HCT116 (cell line): ENCODE data around the gene SGCA. TPM values are rescaled to one million over a fixed set of nuclear protein-coding genes. Genes with fewer than 3 reads are reported as not detected.

Source experiments
- ATAC-seq: fragments of 200-7000 bp; cut with Tn5 transposase; 2 replicates; pipeline ENCODE4 v1.9.1; 2020; ENCODE audit warnings: mild to moderate bottlenecking, moderate library complexity
- BruUV-seq: library from RNA; stranded (reverse); fragments of 400-500 nt; replicated peaks from 2 replicates; lab custom pipeline; 2021; lab: Mats Ljungman, UMichigan
- CTCF ChIA-PET: fragments of 300-600 bp; sonication (Branson Sonifier 250); formaldehyde crosslinking; loops from one replicate; lab custom pipeline; 2021; ENCODE audit warnings: antibody characterized with exemption; lab: Charles Lee
- POLR2A ChIA-PET: fragments of 300-600, 350-600 bp; sonication (Branson Sonifier 250); formaldehyde crosslinking; loops from one replicate; lab custom pipeline; 2021; ENCODE audit warnings: antibody characterized with exemption; lab: Charles Lee
- RAD21 ChIA-PET, 2 experiments: fragments of 300-600 bp; sonication (Branson Sonifier 250); formaldehyde crosslinking; loops; one replicate each; lab custom pipeline; 2023; ENCODE audit warnings: low total read pairs in 2 of 2; ENCODE audit not compliant: uncharacterized antibody in 2 of 2, unreplicated experiment in 2 of 2, low non-redundant PET in 1 of 2; lab: Charles Lee
- DNase-seq: peaks from one replicate; pipeline ENCODE4 v3.0.0-alpha.2; 2010; ENCODE audit warnings: low read depth, low spot score
- H2AFZ ChIP-seq: fragments of 200-600 bp; shearing (Covaris generic), sonication (generic); 2 replicates; pipeline ENCODE4 v1.6.1; 2017; ENCODE audit warnings: low read depth, mixed run types, mixed read lengths, antibody characterized with exemption, low read length; ENCODE audit not compliant: poor library complexity, severe bottlenecking
- H3K27ac ChIP-seq: 2 replicates; pipeline ENCODE4 v1.5.1; 2012; ENCODE audit warnings: low read depth, low read length
- H3K27me3 ChIP-seq: fragments of 200-600 bp; sonication (generic); 2 replicates; pipeline ENCODE4 v1.6.1; 2016; ENCODE audit warnings: mixed run types, low read length, mixed read lengths; ENCODE audit not compliant: insufficient read depth
- H3K36me3 ChIP-seq, 2 experiments: fragments of 200-500 bp in 1 of 2; fragments of 200-600 bp in 1 of 2; sonication (Bioruptor generic) in 1 of 2; sonication (generic) in 1 of 2; 2 replicates each; pipeline versions ENCODE4 v1.5.1 to v1.6.1; 2014 to 2016; ENCODE audit warnings: low read length in 2 of 2, inconsistent platforms in 1 of 2, mixed read lengths in 1 of 2, mixed run types in 1 of 2; ENCODE audit not compliant: insufficient read depth in 2 of 2, control insufficient read depth in 1 of 2
- H3K4me1 ChIP-seq, 2 experiments: fragments of 200-600 bp in 1 of 2; sonication (generic) in 1 of 2; 2 replicates each; pipeline versions ENCODE4 v1.5.1 to v1.6.1; 2012 to 2017; ENCODE audit warnings: low read length in 2 of 2, inconsistent platforms in 1 of 2, mild to moderate bottlenecking in 1 of 2, mixed read lengths in 1 of 2, mixed run types in 1 of 2, moderate library complexity in 1 of 2; ENCODE audit not compliant: insufficient read depth in 2 of 2, control insufficient read depth in 1 of 2
- H3K4me2 ChIP-seq: fragments of 200-600 bp; sonication (generic); 2 replicates; pipeline ENCODE4 v1.6.1; 2017; ENCODE audit warnings: mixed run types, low read length, mixed read lengths
- H3K4me3 ChIP-seq, 2 experiments: fragments of 200-600 bp in 1 of 2; sonication (generic) in 1 of 2; replicated peaks in 1 of 2; 2 replicates each; pipeline ENCODE4 v1.5.1; 2011 to 2016; ENCODE audit warnings: low read length in 2 of 2, control low read depth in 1 of 2, low read depth in 1 of 2, mild to moderate bottlenecking in 1 of 2, mixed read lengths in 1 of 2, mixed run types in 1 of 2
- H3K79me2 ChIP-seq: fragments of 200-600 bp; sonication (generic); 2 replicates; pipeline ENCODE4 v1.6.1; 2017; ENCODE audit warnings: mild to moderate bottlenecking, mixed run types, low read length, moderate library complexity, mixed read lengths; ENCODE audit not compliant: insufficient read depth
- H3K9ac ChIP-seq: fragments of 200-600 bp; sonication (generic); 2 replicates; pipeline ENCODE4 v1.6.1; 2016; ENCODE audit warnings: low read length, mixed read lengths
- H3K9me2 ChIP-seq: fragments of 200-600 bp; sonication (generic), shearing (Covaris generic); 2 replicates; pipeline ENCODE4 v1.6.1; 2017; ENCODE audit warnings: mixed run types, mild to moderate bottlenecking, moderate library complexity; ENCODE audit not compliant: insufficient read depth
- H3K9me3 ChIP-seq, 2 experiments: fragments of 200-500 bp in 1 of 2; fragments of 200-600 bp in 1 of 2; sonication (Bioruptor generic) in 1 of 2; sonication (generic) in 1 of 2; 2 replicates each; pipeline ENCODE4 v1.6.1; 2014 to 2017; ENCODE audit warnings: low read length in 2 of 2, mixed read lengths in 2 of 2, inconsistent platforms in 1 of 2, low read depth in 1 of 2, mild to moderate bottlenecking in 1 of 2, mixed run types in 1 of 2, moderate library complexity in 1 of 2; ENCODE audit not compliant: control insufficient read depth in 1 of 2, insufficient read depth in 1 of 2
- H4K20me1 ChIP-seq: fragments of 200-600 bp; sonication (generic), shearing (Covaris generic); 2 replicates; pipeline ENCODE4 v1.6.1; 2017; ENCODE audit warnings: mixed run types, mild to moderate bottlenecking, moderate library complexity; ENCODE audit not compliant: insufficient read depth
- ATF3 ChIP-seq: IDR thresholded peaks from 2 replicates; pipeline ENCODE4 v1.6.1; 2012
- CBX3 ChIP-seq: IDR thresholded peaks from 2 replicates; pipeline ENCODE4 v1.6.1; 2012; ENCODE audit warnings: low read depth
- CEBPB ChIP-seq: IDR thresholded peaks from 2 replicates; pipeline ENCODE4 v1.6.1; 2012; ENCODE audit warnings: low read depth
- CTCF ChIP-seq, 3 experiments: fragments of 200-600 bp in 1 of 3; sonication (generic) in 1 of 3; IDR thresholded peaks in 2 of 3; conservative IDR thresholded peaks in 1 of 3; 2 replicates each; pipeline ENCODE4 v1.5.1; 2012 to 2017; ENCODE audit warnings: low read depth in 2 of 3, low read length in 2 of 3, antibody characterized with exemption in 1 of 3, borderline replicate concordance in 1 of 3, control low read depth in 1 of 3, mild to moderate bottlenecking in 1 of 3, mixed read lengths in 1 of 3, mixed run types in 1 of 3, moderate library complexity in 1 of 3; ENCODE audit not compliant: insufficient read depth in 1 of 3
- EGR1 ChIP-seq: IDR thresholded peaks from 2 replicates; pipeline ENCODE4 v1.6.1; 2012; ENCODE audit warnings: low read depth
- ELF1 ChIP-seq: IDR thresholded peaks from 2 replicates; pipeline ENCODE4 v1.6.1; 2012; ENCODE audit warnings: low read depth, borderline replicate concordance
- EZH2 ChIP-seq: fragments of 200-600 bp; sonication (generic); IDR thresholded peaks from 2 replicates; pipeline ENCODE4 v1.6.1; 2017; ENCODE audit warnings: antibody characterized with exemption, mixed run types
- EZH2phosphoT487 ChIP-seq: fragments of 200-600 bp; IDR thresholded peaks from 2 replicates; pipeline ENCODE4 v1.6.1; 2018; ENCODE audit warnings: antibody characterized with exemption, borderline replicate concordance
- JUND ChIP-seq: IDR thresholded peaks from 2 replicates; pipeline ENCODE4 v1.6.1; 2012
- POLR2A ChIP-seq: IDR thresholded peaks from 2 replicates; pipeline ENCODE4 v1.7.0; 2011; ENCODE audit warnings: borderline replicate concordance; ENCODE audit not compliant: insufficient read depth, insufficient read length; ENCODE audit errors: extremely low read depth
- RAD21 ChIP-seq: IDR thresholded peaks from 2 replicates; pipeline ENCODE4 v1.6.1; 2012; ENCODE audit warnings: low read depth, mild to moderate bottlenecking
- REST ChIP-seq: IDR thresholded peaks from 2 replicates; pipeline ENCODE4 v1.6.1; 2012; ENCODE audit warnings: low read depth
- ZBTB33 ChIP-seq: IDR thresholded peaks from 2 replicates; pipeline ENCODE4 v1.6.1; 2011; ENCODE audit warnings: mild to moderate bottlenecking, low read length, moderate library complexity; ENCODE audit not compliant: insufficient replicate concordance; ENCODE audit errors: extremely low read depth
- intact Hi-C: fragments of 100-400 bp; cut with micrococcal nuclease; formaldehyde crosslinking; loops from 2 replicates; pipeline ENCODE4 v1.10.0; 2022
- total RNA-seq: library from RNA; stranded (reverse); gene quantifications from one replicate; pipeline ENCODE4 v1.2.1, GENCODE V29; 2021; ENCODE audit not compliant: unreplicated experiment

SGCA gene
- total RNA-seq, 1 experiment from 2014 or later: 0.37 TPM

GRCh38 chr17:50154604-50155003, 11.2 kb upstream of the SGCA start (continued):
- TF ChIP-seq EZH2phosphoT487: no peak
- TF ChIP-seq ZBTB33: no peak
- no peak for TF ChIP-seq ELF1
- TF ChIP-seq POLR2A: no peak
- TF ChIP-seq CBX3: no peak
- no peak for TF ChIP-seq CTCF (IDR thresholded peaks at IDR 0.05 in 2 of 3, conservative IDR thresholded peaks at IDR 0.05 in 1 of 3; ENCODE audit: borderline replicate concordance in 1 of 3, insufficient read depth in 1 of 3, low read depth in 2 of 3, low read length in 2 of 3)
- TF ChIP-seq EZH2: no peak
- TF ChIP-seq RAD21: no peak

- POLR2A ChIA-PET: no interaction called here
- H3K4me2 ChIP-seq: peak overlapping the region; percentile 92
- DNase-seq: no peak
- H2AFZ ChIP-seq: no peak overlapping the region
- H4K20me1 ChIP-seq: no peaks in the 10 kb centered on the region
- no peaks in the 10 kb centered on the region for H3K9me2 ChIP-seq
- CTCF ChIA-PET: interaction anchor here (0.7 to 1.6 kb wide), 4 partner anchors 15 to 483 kb away, joined by 3 to 6 read pairs (median 4); no protein-coding TSS in a partner anchor
- peaks cover 33 to 48% of the 10 kb centered on the region in 2 experiments for H3K4me1 ChIP-seq
- intact Hi-C loops: no loop called here
- no peaks in the 10 kb centered on the region for H3K27me3 ChIP-seq
- ATAC-seq: no peak
- peaks cover 5% of the 10 kb centered on the region; the same call in 1 of the 2 replicates for H3K79me2 ChIP-seq
- no TSS peak for BruUV-seq
- no peak overlapping the region for H3K4me3 ChIP-seq
- RAD21 ChIA-PET: interaction anchor here in 1 of 2 experiments (0.7 kb wide), 2 partner anchors 23 to 31 kb away, joined by 7 read pairs; no protein-coding TSS in a partner anchor
- no peaks in the 10 kb centered on the region for H3K36me3 ChIP-seq
- no peak overlapping the region for H3K27ac ChIP-seq
- no peaks in the 10 kb centered on the region for H3K9me3 ChIP-seq
- H3K9ac ChIP-seq: 0 out of 2 replicates have a peak overlapping the region, but pooled peaks have one; percentile 2
- TF ChIP-seq CTCF (IDR thresholded peaks at IDR 0.05 in 2 of 3, conservative IDR thresholded peaks at IDR 0.05 in 1 of 3; ENCODE audit: borderline replicate concordance in 1 of 3, insufficient read depth in 1 of 3, low read depth in 2 of 3, low read length in 2 of 3) (no peak), EGR1 (no peak), REST (no peak), CEBPB (no peak), ATF3 (no peak), JUND (no peak)
These were observed 10.5 kb upstream of the SGCA start for GRCh38 chr17:50155115-50155819.
